Subcutaneous adipose tissue (tissue), 4 donors: ENCODE measurements around the gene WDR47. TPM values are rescaled to one million over a fixed set of nuclear protein-coding genes. Genes with fewer than 3 reads are reported as not detected.

Experiments
- total RNA-seq, 4 donors: library from RNA; depleted of rRNA; stranded (reverse); fragments of >200 nt; gene quantifications; one replicate each; pipeline ENCODE4 v1.1.0, GENCODE V29; 2016
- TF ChIP-seq, protein P1 (sequence below): fragments of 450-650 bp; IDR thresholded peaks from one replicate; pipeline ENCODE4 v1.5.1; 2016; ENCODE audit warnings: low read depth, mild to moderate bottlenecking, control low read depth, antibody characterized with exemption, moderate library complexity

Gene WDR47
- total RNA-seq, 4 donors from 2014 or later, result 13.0 to 18.1 (median 13.7) TPM

DNA sequence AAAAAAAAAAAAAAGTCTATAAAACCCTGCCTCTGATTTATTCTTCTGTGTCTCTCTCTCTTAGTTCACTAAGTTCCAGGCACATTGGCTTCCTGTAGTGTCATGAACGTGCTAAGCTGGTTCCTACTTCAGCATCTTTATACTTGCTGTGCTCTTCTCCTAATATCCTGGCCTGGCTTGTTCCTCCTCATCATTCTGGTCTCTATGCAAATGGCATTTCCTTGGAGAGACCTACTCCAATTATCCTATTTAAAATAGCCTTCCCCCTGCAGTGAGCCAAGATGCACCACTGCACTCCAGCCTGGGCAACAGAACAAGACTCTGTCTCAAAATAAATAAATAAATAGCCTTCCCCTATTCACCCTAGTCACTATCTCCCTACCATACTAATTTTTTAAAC is 69.0 kb downstream of the WDR47 start:
- TF ChIP-seq, protein P1, sequence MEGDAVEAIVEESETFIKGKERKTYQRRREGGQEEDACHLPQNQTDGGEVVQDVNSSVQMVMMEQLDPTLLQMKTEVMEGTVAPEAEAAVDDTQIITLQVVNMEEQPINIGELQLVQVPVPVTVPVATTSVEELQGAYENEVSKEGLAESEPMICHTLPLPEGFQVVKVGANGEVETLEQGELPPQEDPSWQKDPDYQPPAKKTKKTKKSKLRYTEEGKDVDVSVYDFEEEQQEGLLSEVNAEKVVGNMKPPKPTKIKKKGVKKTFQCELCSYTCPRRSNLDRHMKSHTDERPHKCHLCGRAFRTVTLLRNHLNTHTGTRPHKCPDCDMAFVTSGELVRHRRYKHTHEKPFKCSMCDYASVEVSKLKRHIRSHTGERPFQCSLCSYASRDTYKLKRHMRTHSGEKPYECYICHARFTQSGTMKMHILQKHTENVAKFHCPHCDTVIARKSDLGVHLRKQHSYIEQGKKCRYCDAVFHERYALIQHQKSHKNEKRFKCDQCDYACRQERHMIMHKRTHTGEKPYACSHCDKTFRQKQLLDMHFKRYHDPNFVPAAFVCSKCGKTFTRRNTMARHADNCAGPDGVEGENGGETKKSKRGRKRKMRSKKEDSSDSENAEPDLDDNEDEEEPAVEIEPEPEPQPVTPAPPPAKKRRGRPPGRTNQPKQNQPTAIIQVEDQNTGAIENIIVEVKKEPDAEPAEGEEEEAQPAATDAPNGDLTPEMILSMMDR, result no peak

DNA sequence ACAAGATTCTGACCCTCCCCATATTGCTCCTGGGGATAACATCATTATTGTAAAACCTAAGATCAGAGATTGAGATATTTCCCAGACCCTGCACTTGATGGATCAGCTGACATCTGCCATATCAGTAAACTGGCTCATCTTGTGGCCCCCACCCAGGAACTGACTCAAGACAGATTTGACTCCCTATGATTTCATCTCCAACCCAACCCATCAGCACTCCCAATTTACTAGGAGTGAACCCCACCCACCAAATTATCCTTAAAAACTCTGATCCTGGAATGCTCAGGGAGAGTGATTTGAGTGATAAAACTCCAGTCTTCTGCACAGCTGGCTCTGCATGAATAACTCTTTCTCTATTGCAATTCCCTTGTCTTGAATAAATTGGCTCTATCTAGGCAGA is 72.6 kb downstream of the WDR47 start:
- TF ChIP-seq, protein P1, result no peak

DNA sequence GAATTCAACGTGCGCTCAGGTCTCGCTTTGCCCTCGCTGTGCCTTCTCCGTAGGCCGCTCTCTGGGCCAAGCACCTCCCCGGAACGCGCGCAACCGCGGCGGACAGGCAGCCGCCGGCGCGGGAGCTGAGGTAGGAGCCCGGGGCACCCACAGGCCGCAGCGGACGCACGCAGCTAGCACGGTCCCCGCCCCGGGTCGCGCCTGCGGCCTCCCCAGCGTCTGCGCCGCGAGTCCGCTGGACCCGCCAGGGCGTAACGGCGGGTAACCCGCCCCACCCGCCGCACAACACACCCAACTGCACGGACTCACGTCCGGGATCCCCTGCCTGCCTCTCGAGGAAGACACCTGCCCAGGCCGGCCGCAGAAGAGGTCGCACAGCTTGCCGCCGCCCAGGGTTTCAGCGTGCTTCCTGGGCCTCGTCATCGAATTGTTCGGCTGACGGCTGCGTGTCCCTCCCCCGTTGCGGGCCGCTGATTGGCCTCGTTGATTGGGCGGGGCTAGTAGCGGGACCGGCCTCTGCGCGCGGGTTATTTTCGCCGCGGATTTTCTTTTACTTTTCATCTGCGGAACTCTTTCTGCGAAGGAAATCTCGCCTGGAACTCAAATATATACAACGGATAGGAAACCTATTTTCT is 78.7 kb downstream of the WDR47 start, which contains the start of gene CLCC1:
Gene CLCC1 (minus strand): TSS at position 433 of the 635 bp plus-strand sequence. CDS start 13,047 bp downstream, outside the sequence.
- TF ChIP-seq, protein P1, result no peak

DNA sequence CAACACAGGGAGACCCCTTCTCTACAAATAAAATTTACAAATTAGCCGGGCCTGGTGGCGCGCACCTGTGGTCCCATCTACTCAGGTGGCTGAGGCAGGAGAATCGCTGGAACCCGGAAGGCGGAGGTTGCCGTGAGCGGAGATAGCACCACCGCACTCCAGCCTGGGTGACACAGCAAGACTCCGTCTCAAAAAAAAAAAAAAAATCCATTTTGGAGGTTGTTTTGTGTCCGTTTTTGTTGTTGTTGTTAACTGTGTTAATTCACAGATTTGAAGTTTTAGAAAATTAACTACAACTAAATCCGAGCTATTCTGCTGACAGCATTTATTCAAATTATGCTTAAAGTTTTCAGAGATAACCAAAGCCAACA is 79.2 kb downstream of the WDR47 start:
- TF ChIP-seq, protein P1, result no peak

DNA sequence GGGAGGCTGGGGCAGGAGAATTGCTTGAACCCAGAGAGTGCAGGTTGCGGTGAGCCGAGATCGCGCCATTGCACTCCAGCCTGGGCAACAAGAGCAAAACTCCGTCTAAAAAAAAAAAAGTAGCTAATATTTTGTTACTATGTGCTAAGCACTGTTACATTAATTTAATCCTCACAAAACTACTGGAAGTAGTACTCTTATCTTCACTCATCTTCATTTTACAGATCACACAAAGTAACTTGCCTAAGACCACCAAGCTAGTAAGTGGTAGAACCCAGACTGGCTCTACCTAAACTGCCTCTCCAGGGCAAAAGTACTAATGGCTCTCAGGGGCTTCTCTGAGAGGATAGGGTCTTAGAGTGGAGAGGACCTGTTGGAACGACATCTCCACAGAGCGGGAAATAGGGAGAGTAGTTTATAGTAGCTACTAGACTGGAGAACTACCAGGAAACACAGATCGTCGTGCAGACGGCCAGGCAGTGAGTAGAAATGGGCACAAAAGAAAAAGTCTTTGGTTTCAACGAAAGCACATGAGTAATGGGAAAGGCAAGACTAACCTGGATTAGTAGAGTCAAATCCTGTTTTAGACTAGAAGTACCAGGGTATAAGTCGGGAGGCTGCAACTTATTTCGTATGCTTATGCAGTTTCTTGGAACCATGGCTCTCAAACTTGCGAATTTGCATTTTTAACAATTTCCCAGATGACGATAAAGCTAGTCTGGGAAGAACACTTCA is 80.0 kb downstream of the WDR47 start:
- TF ChIP-seq, protein P1, result no peak

DNA sequence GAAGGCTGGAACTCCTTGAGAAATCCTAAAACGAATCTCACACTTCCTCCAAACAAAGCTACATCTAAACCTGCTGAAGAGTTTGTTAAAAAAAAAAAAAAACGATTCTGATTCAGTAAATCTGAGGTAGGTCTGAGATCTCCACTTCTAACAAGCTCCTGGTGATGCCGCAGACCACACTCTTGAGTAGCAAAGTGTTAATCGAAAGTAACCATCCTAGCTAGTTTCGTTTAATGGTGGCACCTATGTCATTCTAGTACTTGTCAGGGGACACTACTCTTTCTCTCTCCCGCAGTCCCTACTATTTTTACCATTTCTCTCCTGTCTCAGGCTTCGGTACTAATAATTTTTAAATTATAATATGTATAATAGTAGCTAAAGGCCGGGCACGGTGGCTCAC is 80.7 kb downstream of the WDR47 start:
- TF ChIP-seq, protein P1, result no peak

DNA sequence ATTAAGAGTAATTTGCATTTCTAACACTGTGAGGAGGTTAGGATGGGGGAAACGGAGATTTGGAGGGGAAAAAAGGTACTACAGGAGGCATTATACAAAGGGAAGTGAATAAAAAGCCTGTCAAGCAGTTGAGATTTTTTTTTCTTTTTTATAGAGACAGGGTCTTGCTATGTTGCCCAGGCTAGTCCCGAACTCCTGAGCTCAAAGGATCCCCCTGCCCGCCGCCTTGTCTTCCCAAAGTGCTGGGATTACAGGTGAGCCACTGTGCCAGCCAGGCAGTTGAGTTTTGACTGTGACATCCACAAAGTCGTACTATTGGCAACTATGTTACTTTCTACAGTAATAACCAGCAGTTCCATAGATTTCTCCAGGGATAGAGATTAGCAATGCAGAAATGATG is 81.2 kb downstream of the WDR47 start:
- TF ChIP-seq, protein P1, result no peak
